HUES6 (cell line): Measurements from ENCODE around the gene PARD3.

Experiments
- H3K27ac ChIP-seq: 2 replicates; pipeline ENCODE4 v1.7.0; 2013; ENCODE audit warnings: low read depth, mild to moderate bottlenecking, low read length, inconsistent platforms
- H3K27me3 ChIP-seq: 2 replicates; pipeline ENCODE4 v1.6.1; 2013; ENCODE audit warnings: low read length; ENCODE audit not compliant: control insufficient read depth, insufficient read depth
- H3K36me3 ChIP-seq: 2 replicates; pipeline ENCODE4 v1.6.1; 2013; ENCODE audit warnings: low read length; ENCODE audit not compliant: control insufficient read depth, insufficient read depth
- H3K4me1 ChIP-seq: 2 replicates; pipeline ENCODE4 v1.6.1; 2013; ENCODE audit warnings: low read length; ENCODE audit not compliant: control insufficient read depth, insufficient read depth
- H3K4me3 ChIP-seq: 2 replicates; pipeline ENCODE4 v1.5.1; 2013; ENCODE audit warnings: low read depth, low read length
- H3K9ac ChIP-seq: one replicate; pipeline ENCODE4 v1.6.1; 2013; ENCODE audit warnings: mild to moderate bottlenecking, low read length
- H3K9me3 ChIP-seq: 2 replicates; pipeline ENCODE4 v1.6.1; 2013; ENCODE audit warnings: low read depth, low read length; ENCODE audit not compliant: control insufficient read depth, insufficient read depth

PARD3 gene

GRCh38 chr10:34341473-34341872 is 473.6 kb downstream of the PARD3 start:
- H3K36me3 ChIP-seq, result no peaks in the 10 kb centered on the region
- no peaks in the 10 kb centered on the region for H3K9me3 ChIP-seq
- no peak overlapping the region for H3K27ac ChIP-seq
- H3K4me3 ChIP-seq, result no peak overlapping the region
- H3K9ac ChIP-seq, result no peak overlapping the region
- no peaks in the 10 kb centered on the region for H3K4me1 ChIP-seq
- H3K27me3 ChIP-seq, result no peaks in the 10 kb centered on the region

- Histone ChIP-seq H3K27me3 (no peaks in the 10 kb centered on the region), H3K4me3 (no peak overlapping the region), H3K27ac (no peak overlapping the region), H3K36me3 (no peaks in the 10 kb centered on the region), H3K9me3 (no peaks in the 10 kb centered on the region), H3K9ac (no peak overlapping the region), H3K4me1 (no peaks in the 10 kb centered on the region)
Measured at GRCh38 chr10:34340934-34341333, 474.2 kb downstream of the PARD3 start.

- no peak overlapping the region for H3K4me3 ChIP-seq
- no peaks in the 10 kb centered on the region for H3K36me3 ChIP-seq
- no peak overlapping the region for H3K9ac ChIP-seq
- H3K4me1 ChIP-seq, result no peaks in the 10 kb centered on the region
- no peaks in the 10 kb centered on the region for H3K9me3 ChIP-seq
- no peaks in the 10 kb centered on the region for H3K27me3 ChIP-seq
- no peak overlapping the region for H3K27ac ChIP-seq
Measured at GRCh38 chr10:34339816-34340553, 475.1 kb downstream of the PARD3 start.

GRCh38 chr10:34337917-34338316 is 477.2 kb downstream of the PARD3 start:
- no peaks in the 10 kb centered on the region for H3K27me3 ChIP-seq
- no peaks in the 10 kb centered on the region for H3K36me3 ChIP-seq
- H3K9me3 ChIP-seq, result no peaks in the 10 kb centered on the region
- H3K9ac ChIP-seq, result no peak overlapping the region
- no peak overlapping the region for H3K27ac ChIP-seq
- H3K4me1 ChIP-seq, result no peaks in the 10 kb centered on the region
- H3K4me3 ChIP-seq, result no peak overlapping the region

- Histone ChIP-seq H3K36me3 (peaks cover 2% of the 10 kb centered on the region), H3K9me3 (no peaks in the 10 kb centered on the region), H3K4me1 (no peaks in the 10 kb centered on the region), H3K9ac (no peak overlapping the region), H3K27ac (no peak overlapping the region), H3K27me3 (no peaks in the 10 kb centered on the region), H3K4me3 (no peak overlapping the region)
Measured at GRCh38 chr10:34335960-34336690, 479.0 kb downstream of the PARD3 start.

- H3K27me3 ChIP-seq, result no peaks in the 10 kb centered on the region
- H3K9ac ChIP-seq, result no peak overlapping the region
- no peak overlapping the region for H3K27ac ChIP-seq
- H3K36me3 ChIP-seq, result peaks cover 5% of the 10 kb centered on the region
- no peaks in the 10 kb centered on the region for H3K9me3 ChIP-seq
- H3K4me3 ChIP-seq, result no peak overlapping the region
- H3K4me1 ChIP-seq, result no peaks in the 10 kb centered on the region
Measured at GRCh38 chr10:34334908-34335307, 480.2 kb downstream of the PARD3 start.

GRCh38 chr10:34333513-34333912 is 481.6 kb downstream of the PARD3 start:
- Histone ChIP-seq H3K36me3 (peaks cover 5% of the 10 kb centered on the region), H3K27ac (no peak overlapping the region), H3K9ac (no peak overlapping the region), H3K9me3 (no peaks in the 10 kb centered on the region), H3K4me3 (no peak overlapping the region), H3K27me3 (no peaks in the 10 kb centered on the region), H3K4me1 (no peaks in the 10 kb centered on the region)

- Histone ChIP-seq H3K9ac (no peak overlapping the region), H3K27ac (no peak overlapping the region), H3K36me3 (peaks cover 5% of the 10 kb centered on the region), H3K27me3 (no peaks in the 10 kb centered on the region), H3K9me3 (no peaks in the 10 kb centered on the region), H3K4me3 (no peak overlapping the region), H3K4me1 (peaks cover 13% of the 10 kb centered on the region)
Measured at GRCh38 chr10:34327184-34327583, 487.9 kb downstream of the PARD3 start.

GRCh38 chr10:34323192-34323591 is 491.9 kb downstream of the PARD3 start:
- Histone ChIP-seq H3K4me3 (no peak overlapping the region), H3K27me3 (no peaks in the 10 kb centered on the region), H3K9me3 (no peaks in the 10 kb centered on the region), H3K36me3 (no peaks in the 10 kb centered on the region), H3K4me1 (peaks cover 21% of the 10 kb centered on the region), H3K27ac (no peak overlapping the region), H3K9ac (no peak overlapping the region)

- Histone ChIP-seq H3K27ac (no peak overlapping the region), H3K4me1 (peaks cover 30% of the 10 kb centered on the region), H3K9ac (no peak overlapping the region), H3K27me3 (no peaks in the 10 kb centered on the region), H3K36me3 (0 out of 2 replicates have a peak, but pooled peaks cover 3% of the 10 kb centered on the region), H3K4me3 (no peak overlapping the region), H3K9me3 (no peaks in the 10 kb centered on the region)
Measured at GRCh38 chr10:34320265-34320664, 494.8 kb downstream of the PARD3 start.

GRCh38 chr10:34319197-34319846 is 495.8 kb downstream of the PARD3 start:
- no peaks in the 10 kb centered on the region for H3K9me3 ChIP-seq
- peaks cover 30% of the 10 kb centered on the region for H3K4me1 ChIP-seq
- no peak overlapping the region for H3K9ac ChIP-seq
- no peak overlapping the region for H3K27ac ChIP-seq
- no peaks in the 10 kb centered on the region for H3K27me3 ChIP-seq
- H3K4me3 ChIP-seq, result no peak overlapping the region
- H3K36me3 ChIP-seq, result 0 out of 2 replicates have a peak, but pooled peaks cover 3% of the 10 kb centered on the region
